Measurements from ENCODE around the gene LRRC59.
A peak's percentile ranks its signal among the peaks of the same experiment; 100 is the strongest.
"Not testable (repeated sequence)": the region's sequence is repeated elsewhere in the genome, so short reads cannot be mapped to it uniquely, and the experiment has no call there.

Gene LRRC59

GRCh38 chr17:50345432-50346312, 51.7 kb downstream of the LRRC59 start, which contains the start of gene XYLT2:
Gene XYLT2 (plus strand): TSS chr17:50346126. CDS start chr17:50346141, 15 bp downstream.
- peak; percentile 88 for DNase-seq

DNA sequence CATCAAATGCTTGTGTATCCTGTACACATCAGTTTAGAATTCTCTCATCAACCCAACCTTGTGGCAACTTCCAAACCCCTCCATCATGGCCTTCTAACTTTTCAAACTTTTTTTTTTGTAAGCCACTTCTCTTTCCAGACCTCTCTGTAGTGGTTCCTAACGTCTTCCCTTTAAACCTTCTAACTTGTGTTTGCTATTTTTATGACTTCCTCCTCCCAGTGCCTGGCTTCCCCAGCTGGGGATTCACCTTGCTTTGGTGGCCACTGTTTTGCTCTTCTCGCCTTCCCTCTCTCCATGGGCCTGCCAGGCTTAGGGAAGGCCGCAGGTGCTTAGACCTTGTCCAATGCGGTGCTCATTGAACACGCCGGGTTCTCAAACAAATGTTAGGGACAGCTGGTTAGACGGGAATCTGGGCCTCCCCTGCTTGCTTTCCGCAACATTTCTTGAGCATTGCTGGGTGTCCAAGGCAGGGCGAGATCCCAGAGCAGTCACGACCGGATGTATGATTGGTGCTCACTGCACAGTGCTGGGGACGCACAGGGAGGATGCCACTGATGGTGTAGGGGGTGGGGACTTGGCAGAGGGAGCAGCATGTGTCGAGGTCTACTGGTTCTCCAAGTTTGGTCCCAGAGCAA, 52.5 kb downstream of the LRRC59 start:
- DNase-seq: no peak

DNA sequence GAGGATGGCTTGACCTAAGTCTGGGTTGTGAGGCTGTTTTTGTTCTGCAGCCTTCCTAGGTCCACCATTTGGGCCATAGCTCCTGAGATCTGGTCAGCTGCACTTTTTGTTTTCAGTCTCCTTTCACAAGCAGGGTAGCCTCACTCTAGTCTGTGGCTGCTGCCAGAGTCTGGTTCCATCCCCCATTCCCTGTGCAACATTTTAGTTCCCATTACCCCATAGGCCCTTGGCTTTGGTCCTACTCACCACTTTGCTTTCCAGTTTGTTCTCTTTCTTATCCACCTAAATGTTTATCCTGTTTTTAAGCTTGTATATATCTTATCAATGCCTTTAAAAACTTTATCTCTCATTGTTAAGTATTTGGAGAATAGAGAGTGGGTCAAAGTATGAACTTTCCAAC, 57.9 kb downstream of the LRRC59 start:
- DNase-seq: no peak

DNA sequence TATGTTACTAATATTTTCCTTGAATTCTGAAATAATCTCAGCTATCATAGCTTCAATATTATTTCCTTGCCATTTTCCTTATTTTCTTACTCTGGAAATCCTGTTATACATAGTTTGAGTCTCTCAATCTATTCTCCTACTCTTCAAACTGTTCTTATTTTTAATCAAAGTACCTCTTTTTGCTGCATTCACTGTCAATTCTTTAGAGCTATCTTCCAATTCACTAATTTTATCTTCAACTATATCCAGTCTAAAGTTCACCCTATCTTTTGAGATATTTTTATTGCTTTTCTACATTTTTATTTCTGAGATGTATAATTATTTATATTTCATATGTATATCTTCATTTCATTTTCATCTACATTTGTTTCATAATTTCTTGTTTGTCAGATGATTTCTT, 58.7 kb downstream of the LRRC59 start:
- no peak for DNase-seq

GRCh38 chr17:50337956-50338355, 59.4 kb downstream of the LRRC59 start:
- DNase-seq: no peak

- DNase-seq: not testable (repeated sequence)
Measured at GRCh38 chr17:50333291-50334057, 63.8 kb downstream of the LRRC59 start.

GRCh38 chr17:50332196-50332595, 65.1 kb downstream of the LRRC59 start:
- DNase-seq: no peak

All from activated naive CD4-positive, alpha-beta T cell treated with Interleukin-2 at 50 U/mL for 16 hours (primary cell).